ENCODE results near the gene TAAR2.

- TF ChIP-seq CTCF (IDR thresholded peaks at IDR 0.05; ENCODE audit: extremely low read depth in 1 of 2, insufficient read depth in 1 of 2, low read depth in 1 of 2, low read length in 2 of 2) (no peak), EZH2 (IDR thresholded peaks at IDR 0.05; ENCODE audit: borderline replicate concordance, low read depth, low read length, severe bottlenecking) (no peak)
These were observed 19.4 kb downstream of the TAAR2 start for GRCh38 chr6:132604635-132605152.
